ENCODE measurements around the gene RNF39. TPM values are rescaled to one million over a fixed set of nuclear protein-coding genes. Genes with fewer than 3 reads are reported as not detected.

The RNF39 gene
- total and polyA plus RNA-seq, 10 of the 15 experiments (the other 5 are each of a cell fraction or from before 2014, with no cell fraction given) = 0.04 to 0.11 TPM; not detected in 8

DNA sequence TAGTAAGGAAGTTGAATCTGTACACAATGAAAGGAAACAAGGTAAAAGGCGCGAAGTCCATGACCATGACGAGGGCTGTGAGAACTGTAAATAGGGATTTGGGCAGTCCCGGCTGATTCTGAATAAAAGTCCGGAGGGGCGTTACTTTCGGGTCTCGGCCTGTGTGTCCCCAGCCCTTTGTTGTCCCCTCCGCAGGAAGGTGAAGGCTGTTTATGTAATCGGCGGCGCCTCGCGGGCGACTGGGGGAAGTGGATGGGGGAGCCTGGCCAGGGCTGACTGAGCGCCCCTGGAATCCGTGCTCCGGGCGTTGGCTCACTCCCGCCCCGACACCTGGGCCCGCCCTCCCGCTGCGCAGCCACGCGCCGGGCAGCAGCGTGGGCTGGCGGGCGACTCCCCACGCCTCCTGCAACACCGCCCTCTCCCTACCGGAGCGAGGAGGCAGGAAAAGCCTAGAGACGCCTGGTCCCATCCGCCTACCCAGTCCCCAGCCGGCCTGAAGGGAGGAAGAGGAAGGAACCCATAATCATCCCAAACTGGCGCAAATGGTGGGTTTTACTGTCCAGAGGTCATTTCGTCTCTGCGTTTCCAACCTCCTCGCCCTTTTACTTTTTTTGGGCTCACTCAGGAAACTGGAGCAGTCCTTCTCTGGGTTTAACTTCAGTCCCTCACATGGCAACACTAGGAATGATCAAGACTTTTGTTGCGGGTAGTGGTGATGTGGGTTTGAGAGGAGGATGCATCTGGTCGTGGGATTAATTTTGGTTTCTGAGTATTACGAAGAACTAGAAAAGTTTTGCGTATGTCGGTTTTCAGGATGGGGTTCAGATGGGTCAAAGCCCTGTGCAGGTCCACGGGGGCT, 25.2 kb upstream of the RNF39 start:
- BruUV-seq (replicated peaks) = no TSS peak
- Histone ChIP-seq H4K20me1 (ENCODE audit: control insufficient read depth, insufficient read depth) (no peaks in the 10 kb centered on the region), H3K4me3 (no peak overlapping the region), H3K27ac (ENCODE audit: control insufficient read depth, insufficient read depth) (no peak overlapping the region), H3K27me3 (replicated peaks in 1 of 2; ENCODE audit: control insufficient read depth in 2 of 2, insufficient read depth in 2 of 2, low read length in 1 of 2) (peaks cover 12 to 27% of the 10 kb centered on the region in 2 experiments), H3K79me2 (ENCODE audit: control insufficient read depth, insufficient read depth, low read length) (no peaks in the 10 kb centered on the region), H3K4me2 (ENCODE audit: control insufficient read depth, insufficient read depth) (peak overlapping the region; percentile 72), H3K36me3 (ENCODE audit: control insufficient read depth in 2 of 2, insufficient read depth in 2 of 2, low read length in 1 of 2) (no peaks in the 10 kb centered on the region), H2AFZ (ENCODE audit: control insufficient read depth, low read depth, low read length) (no peak overlapping the region), H3K9ac (ENCODE audit: control insufficient read depth, insufficient read depth, low read length) (no peak overlapping the region), H3K9me3 (replicated peaks; ENCODE audit: control insufficient read depth, insufficient read depth, low read length) (no peaks in the 10 kb centered on the region), H3K4me1 (ENCODE audit: control insufficient read depth, insufficient read depth, low read length) (peaks cover 19% of the 10 kb centered on the region)
- intact Hi-C loops (cut with micrococcal nuclease; ENCODE audit: unreplicated experiment) = no loop called here
- peak; percentile 61 for FAIRE-seq
- TF ChIP-seq YBX1 (IDR thresholded peaks at IDR 0.05) = no peak
- peak; percentile 78 for TF ChIP-seq SUZ12 (IDR thresholded peaks at IDR 0.05; ENCODE audit: unreplicated experiment)
- TF ChIP-seq, protein P1, sequence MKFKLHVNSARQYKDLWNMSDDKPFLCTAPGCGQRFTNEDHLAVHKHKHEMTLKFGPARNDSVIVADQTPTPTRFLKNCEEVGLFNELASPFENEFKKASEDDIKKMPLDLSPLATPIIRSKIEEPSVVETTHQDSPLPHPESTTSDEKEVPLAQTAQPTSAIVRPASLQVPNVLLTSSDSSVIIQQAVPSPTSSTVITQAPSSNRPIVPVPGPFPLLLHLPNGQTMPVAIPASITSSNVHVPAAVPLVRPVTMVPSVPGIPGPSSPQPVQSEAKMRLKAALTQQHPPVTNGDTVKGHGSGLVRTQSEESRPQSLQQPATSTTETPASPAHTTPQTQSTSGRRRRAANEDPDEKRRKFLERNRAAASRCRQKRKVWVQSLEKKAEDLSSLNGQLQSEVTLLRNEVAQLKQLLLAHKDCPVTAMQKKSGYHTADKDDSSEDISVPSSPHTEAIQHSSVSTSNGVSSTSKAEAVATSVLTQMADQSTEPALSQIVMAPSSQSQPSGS (IDR thresholded peaks at IDR 0.05; ENCODE audit: low read length) = no peak
- 0 out of 2 replicates have a peak, but pooled peaks have one; percentile 23 for TF ChIP-seq IKZF1 (conservative IDR thresholded peaks at IDR 0.05)
- no peak for TF ChIP-seq CBX3 (IDR thresholded peaks at IDR 0.05; ENCODE audit: borderline replicate concordance, low read depth)
- under 1% methylated on average over 40 of the region's 47 CpGs for WGBS (ENCODE audit: insufficient coverage, insufficient replicate concordance, low lambda C conversion rate, missing lambda C conversion rate)
- 0 out of 3 replicates have a peak, but pooled peaks have one; percentile 2 for ATAC-seq
- CTCF ChIA-PET = interaction anchor here (0.6 to 6.6 kb wide), 11 partner anchors 9 to 453 kb away, joined by 3 to 561 read pairs (median 4); partner anchors contain the start of genes TRIM31 and TRIM40
- SMC1A ChIA-PET (ENCODE audit: uncharacterized antibody, unreplicated experiment) = interaction anchor here (16.6 kb wide), 1 partner anchor 30 kb away, joined by 647 read pairs; the partner anchor contains the start of gene TRIM40
- DNase-seq (ENCODE audit: low read depth, low spot score) = no peak
- POLR2A ChIA-PET = interaction anchor here (1.6 kb wide), 1 partner anchor 24 kb away, joined by 4 read pairs; no protein-coding TSS in a partner anchor
- in situ Hi-C loops (cut with MboI) = no loop called here
- RAD21 ChIA-PET (ENCODE audit: unreplicated experiment) = interaction anchor here (1.3 to 9.0 kb wide), 5 partner anchors 25 to 132 kb away, joined by 3 to 333 read pairs (median 38); partner anchors contain the start of genes PPP1R11 and TRIM40
